ENCODE results near the gene PDE10A.

- TF ChIP-seq CTCF (IDR thresholded peaks at IDR 0.05; ENCODE audit: low read depth, low read length): no peak
- no peak for TF ChIP-seq POLR2A (IDR thresholded peaks at IDR 0.05; ENCODE audit: extremely low read depth, insufficient read length)
- TF ChIP-seq MYC (IDR thresholded peaks at IDR 0.05; ENCODE audit: low read depth, low read length): no peak
Measured at GRCh38 chr6:165562421-165563090, 100.5 kb downstream of the PDE10A start.

Measured in NB4 (cell line).